SHP77 treated with DMSO at 0.1 percent for 48 hours (cell line): Measurements from ENCODE around the gene ZC2HC1B.
"Not testable (repeated sequence)": the region's sequence is repeated elsewhere in the genome, so short reads cannot be mapped to it uniquely, and the experiment has no call there.

Experiments
- DNase-seq: peaks from one replicate; lab custom pipeline; 2025; lab: John Stamatoyannopoulos, UW

The ZC2HC1B gene, protein sequence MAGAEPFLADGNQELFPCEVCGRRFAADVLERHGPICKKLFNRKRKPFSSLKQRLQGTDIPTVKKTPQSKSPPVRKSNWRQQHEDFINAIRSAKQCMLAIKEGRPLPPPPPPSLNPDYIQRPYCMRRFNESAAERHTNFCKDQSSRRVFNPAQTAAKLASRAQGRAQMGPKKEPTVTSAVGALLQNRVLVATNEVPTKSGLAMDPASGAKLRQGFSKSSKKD

DNA sequence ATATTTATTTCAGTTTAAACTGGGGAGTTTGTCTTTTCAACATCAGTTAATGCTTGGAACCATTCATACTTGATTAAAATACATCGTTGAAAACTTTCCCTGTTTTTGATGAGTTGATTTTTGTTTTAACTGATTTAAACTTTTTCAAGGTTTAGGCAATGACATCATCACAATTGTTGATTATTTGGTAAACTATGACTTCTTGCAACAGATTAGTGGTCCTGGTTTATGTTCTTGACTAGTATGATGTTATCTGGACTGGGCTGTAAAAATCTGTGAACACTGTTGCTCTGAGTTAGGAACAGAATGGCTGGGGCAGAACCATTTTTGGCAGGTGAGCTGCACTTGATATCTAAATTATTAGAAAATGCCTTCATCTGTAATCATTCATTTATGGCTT is at the start of gene ZC2HC1B:
Gene ZC2HC1B, plus strand, starts transcription at position 241 of the 400 bp plus-strand sequence. Its CDS starts 66 bp downstream, at position 307.
- DNase-seq, result no peak

DNA sequence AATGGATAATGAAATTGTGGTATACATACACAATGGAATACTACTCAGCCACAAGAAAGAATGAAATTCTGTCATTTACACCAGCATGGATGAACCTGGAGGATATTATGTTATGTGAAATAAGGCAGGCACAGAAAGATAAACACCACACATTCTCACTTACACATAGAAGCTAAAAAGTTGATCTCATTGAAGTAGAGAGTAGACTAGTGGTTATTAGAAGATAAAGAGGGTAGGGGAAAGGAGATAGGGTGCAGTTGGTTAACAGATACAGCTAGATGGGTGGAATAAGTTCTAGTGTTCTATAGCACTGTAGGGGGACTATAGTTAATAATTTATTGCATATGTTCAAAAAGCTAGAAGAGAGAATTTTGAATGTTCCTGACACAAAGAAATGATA is 46.7 kb upstream of the ZC2HC1B start:
- no peak for DNase-seq

DNA sequence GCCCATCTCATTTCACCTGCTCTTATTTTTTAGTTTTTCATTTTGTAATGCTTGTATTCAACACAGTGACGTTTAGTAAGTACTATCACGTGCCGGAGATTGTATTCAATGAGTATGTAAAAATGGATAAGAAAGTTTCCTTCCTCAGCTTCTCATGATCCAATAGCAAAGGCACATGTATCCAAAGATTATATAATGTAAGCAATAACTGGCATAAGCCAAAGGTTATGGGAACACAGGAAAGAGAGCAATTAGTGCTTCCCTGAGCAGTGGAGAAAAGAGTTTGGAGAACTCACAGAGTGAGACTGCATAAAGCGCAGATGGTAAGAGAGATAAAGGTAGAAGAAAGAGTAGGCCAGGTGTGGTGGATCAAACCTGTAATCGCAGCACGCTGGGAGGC is 42.9 kb upstream of the ZC2HC1B start:
- DNase-seq, result no peak

DNA sequence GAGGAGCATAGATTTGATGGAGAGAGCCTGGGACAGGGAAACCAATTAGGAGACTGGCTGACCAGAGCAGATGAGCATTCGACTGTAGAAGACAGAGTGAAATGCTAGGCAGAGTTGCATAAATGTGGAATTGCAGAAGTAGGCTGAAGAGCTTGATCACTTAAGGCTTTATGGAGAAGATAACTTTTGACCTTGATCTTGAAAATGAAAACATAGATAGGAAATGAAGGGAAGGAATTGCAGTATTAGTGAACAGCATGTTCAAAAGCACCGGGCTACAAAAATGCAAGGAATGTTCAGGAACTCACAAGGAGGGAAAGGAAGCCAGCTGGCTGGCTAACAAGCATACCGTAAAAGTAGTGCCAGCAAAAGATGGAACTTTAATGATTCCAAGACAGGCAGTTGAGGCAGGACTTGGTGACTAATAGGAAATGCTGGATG is 41.7 kb upstream of the ZC2HC1B start:
- DNase-seq, result no peak

DNA sequence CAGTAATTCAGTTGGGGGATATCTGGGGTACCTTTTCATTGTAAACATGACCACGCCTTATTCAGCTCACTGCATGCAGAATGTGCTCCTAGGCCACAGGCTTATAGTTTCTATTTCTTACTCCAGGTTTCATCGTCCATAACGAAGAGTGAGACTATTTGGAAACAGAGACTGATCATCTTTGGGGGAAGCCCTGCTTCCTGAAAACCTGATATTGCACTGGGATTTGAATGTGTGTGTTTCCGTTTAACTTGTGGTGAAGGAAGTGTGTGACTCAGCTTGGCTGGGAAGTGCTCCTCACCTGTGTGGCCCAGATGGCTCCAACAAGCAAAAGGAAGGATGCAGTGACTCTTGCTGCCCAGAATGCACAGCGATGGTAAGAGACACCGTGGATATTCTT is 40.7 kb upstream of the ZC2HC1B start:
- DNase-seq, result no peak

DNA sequence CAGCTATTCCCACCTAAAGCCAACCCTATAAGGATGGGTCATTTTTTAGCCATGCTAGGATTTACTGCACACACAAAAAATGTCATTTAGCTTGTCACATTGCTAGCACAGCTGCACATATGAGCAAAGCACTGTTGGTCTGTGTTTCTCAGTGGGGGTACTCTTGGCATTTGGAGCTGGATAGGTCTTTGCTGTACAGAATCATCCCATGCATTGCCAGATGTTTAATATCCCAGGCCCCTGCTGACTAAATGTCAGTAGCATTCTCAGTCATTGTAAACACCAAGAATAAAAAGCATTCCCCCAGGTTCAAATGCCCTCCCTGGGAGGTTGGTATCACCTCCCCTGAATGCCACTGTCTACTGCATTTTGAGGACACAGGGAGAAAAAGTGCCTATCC is 35.7 kb upstream of the ZC2HC1B start:
- no peak for DNase-seq

DNA sequence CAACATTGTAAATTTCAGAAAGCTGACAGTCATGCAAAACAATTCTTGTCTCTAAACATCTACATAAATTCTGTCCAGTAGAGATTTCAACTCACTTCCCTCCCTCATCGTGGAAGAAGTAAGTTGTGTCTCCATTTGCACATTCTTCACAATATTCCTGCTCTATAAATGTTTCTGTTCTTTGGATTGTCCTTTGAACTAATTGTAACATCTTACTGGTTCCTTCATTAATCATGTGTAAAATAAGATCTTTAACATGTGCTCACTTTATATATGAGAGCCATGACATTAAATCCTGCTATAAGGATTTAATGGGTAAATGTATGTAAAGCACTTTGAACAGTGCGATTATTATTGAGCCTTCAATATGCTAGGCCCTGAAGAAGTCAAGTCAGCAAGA is 28.1 kb upstream of the ZC2HC1B start:
- no peak for DNase-seq

DNA sequence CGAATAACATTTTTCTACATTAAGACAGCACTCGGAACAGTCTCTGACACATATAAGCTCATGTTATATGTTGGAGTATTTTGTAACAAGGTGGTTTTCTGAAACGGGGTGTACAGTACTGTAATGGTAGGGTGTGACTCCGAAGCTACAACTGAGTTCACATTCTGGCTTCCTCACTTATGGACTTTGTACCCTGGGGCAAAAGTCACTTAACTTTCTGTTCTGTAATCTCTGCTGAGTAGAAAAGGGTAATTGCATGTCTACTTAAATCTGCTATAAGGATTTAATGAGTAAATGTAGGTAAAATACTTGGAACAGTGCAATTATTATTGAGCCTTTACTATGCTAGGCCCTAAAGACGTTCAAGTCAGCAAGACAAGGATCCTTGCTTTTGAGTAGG is 25.9 kb upstream of the ZC2HC1B start:
- no peak for DNase-seq

DNA sequence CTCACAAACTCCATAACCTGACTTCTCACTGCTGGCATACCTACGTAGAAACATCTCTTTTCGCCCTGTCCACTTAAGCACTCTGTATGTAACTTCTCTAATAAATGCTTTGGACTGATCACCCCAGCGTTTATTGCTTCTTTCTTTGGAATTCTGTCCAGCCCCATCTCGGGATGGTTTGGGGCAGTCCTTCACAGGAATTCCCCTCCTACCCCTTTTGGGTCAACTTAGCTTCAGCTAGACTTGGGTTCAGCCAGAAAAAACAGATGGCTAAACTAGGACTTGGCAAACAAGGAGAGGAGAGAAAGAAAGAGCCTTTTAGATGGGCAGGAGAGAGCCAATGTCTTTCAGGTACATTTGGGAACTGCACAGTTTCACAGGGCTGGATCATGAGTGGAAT is 25.1 kb upstream of the ZC2HC1B start:
- no peak for DNase-seq

DNA sequence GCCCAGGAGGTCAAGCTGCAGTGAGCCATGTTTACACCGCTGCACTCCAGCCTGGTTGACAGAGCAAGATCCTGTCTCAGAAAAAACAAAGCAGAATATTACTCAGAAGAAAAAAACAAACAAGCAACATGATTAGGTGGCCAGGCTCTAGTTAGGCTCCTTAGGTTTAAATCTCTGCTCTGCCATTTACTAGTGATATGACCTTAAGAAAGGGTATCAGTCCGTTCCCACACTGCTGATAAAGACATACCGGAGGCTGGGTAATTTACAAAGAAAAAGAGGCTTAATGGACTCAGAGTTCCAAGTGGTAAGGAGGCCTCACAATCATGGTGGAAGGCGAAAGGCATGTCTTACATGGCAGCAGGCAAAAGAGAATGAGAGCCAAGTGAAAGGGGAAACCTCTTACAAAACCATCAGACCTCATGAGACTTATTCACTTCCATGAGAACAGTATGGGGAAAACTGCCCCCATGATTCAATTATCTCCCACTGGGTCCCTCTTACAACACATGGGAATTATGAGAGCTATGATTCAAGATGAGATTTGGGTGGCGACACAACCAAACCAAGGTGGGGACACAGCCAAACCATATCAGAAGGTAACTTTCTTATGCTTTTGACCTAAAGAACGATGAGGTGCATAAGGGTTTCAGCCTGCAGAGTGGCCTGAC is 23.5 kb upstream of the ZC2HC1B start:
- no peak for DNase-seq

DNA sequence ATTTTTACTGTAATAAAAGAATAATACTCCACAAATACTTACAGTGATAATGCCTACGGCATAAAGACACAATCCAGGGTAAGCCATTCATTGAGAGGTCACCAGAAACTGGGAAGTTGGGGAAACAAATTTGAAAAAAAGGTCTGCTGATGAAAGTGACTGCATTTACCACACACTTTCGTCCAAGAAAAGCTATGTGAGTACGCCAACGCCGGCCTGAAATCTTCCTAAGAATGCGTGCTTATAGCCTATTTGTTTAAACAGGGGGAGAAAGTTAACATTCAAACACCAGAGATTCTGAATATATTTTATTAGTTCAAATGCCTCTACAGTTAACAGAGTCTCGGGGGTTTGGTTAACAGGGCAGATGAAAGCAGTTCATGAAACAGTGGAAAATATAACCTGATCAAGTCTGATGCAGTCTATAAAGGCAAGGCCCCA is 21.8 kb upstream of the ZC2HC1B start:
- DNase-seq, result no peak

DNA sequence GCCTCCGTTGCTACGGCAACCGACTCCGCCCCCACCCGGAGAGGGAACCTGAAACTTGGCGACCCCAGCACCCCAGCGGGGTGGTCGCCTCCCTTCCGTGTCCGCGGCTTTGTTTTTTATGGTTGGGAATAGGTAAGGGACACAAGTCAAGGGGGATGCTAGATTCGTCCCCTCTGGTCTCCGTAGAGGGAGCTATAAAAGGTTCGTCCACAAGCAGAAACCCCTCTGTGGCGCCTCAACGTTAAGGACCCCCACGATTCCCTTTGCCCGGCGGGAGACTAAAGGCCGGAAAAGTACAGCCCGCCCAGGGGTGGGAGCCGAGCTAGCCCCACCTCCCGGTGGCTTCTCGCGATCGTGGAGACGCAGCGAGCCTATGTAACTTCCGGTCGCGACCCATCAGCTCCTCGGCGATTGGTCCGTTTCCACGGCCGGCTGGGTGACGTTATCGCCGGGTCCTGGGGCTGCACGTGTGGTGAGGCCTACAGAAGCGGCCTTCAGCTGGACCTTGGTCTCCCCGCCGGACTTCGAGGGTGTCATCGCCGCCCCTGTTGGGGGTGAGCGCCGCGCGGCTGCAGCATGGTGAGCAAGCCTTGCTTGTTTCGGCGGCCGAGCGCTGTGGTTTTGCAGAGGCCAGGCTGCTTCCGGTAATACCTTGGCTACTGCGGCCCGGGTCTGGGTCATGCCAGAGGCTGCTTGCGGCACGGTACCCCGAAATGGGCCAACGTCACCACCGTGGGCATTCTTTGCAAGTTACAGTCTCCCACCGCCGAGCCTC is 21.2 kb upstream of the ZC2HC1B start, which contains the start of gene LTV1:
Gene LTV1, plus strand, starts transcription at position 437 of the 775 bp plus-strand sequence. Its CDS starts 140 bp downstream, at position 577.
- DNase-seq, result peak; percentile 78

DNA sequence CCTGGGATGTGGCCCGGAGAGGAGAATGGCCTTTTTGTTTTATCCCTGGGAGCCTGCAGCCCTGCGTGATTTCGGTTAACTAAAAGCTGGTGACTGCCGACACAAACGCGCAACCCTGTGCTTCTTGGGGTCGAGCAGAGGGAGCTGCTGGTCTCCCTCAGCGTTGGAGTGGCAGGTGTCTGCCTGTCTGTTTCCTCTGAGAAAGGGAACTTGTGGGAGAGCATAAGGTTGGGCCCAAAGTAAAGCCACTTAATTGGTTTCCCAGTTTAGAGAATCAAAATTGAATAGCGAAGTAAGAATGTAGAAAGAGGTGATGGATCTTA is 20.6 kb upstream of the ZC2HC1B start:
- DNase-seq, result no peak

DNA sequence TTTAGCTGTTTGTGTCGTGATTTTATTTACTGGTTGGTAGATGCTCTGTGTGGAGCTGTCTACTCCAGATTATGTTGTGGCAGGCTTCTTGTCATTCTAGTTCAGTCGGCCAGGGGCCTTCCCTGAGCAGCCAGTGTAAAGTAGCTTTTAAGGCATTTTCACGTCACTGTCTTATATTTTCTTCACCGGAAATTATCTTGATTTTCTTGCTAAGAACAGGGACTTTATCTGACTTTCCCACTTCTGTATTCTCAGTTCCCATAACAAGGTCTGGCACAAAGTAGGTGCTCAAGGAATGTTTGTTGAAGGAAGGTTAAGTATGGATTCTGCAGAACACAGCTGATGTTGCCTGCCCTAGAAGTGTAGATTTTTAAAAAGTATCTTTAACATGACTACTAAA is 20.3 kb upstream of the ZC2HC1B start:
- no peak for DNase-seq

DNA sequence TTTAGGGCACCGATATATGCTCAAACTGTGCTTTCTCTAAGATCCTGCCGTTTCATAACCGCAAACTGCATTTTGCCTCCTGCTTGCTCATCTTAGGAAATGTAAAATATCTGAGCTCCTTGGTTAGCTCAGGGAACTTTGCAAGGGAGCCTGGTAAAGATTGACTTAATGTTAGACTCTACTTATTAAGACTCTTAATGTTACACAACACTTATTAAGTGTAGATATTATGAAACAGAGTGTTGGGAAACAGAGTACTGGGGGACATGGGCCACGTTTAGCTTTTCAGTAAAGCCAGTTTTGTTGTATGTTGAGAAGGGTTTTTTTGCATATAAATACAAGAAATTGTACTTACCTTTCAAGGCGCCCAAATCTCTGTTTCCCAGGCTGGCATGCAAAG is 19.2 kb upstream of the ZC2HC1B start:
- DNase-seq, result no peak

DNA sequence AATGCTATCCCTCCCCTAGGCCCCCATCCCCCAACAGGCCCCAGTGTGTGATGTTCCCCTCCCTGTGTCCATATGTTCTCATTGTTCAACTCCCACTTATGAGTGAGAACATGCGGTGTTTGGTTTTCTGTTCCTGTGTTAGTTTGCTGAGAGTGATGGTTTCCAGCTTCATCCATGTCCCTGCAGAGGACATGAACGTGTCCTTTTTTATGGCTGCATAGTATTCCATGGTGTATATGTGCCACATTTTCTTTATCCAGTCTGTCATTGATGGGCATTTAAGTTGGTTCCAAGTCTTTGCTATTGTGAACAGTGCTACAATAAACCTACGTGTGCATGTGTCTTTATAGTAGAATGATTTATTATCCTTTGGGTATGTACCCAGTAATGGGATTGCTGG is 12.6 kb upstream of the ZC2HC1B start:
- not testable (repeated sequence) for DNase-seq

DNA sequence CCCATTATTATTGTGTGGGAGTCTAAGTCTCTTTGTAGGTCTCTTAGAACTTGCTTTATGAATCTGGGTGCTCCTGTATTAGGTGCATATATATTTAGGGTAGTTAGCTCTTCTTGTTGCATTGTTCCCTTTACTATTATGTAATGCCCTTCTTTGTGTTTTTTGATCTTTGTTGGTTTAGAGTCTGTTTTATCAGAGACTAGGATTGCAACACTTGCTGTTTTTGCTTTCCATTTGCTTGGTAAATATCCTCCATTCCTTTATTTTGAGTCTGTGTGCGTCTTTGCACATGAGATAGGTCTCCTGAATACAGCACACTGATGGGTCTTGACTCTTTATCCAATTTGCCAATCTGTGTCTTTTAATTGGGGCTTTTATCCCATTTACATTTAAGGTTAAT is 9.2 kb upstream of the ZC2HC1B start:
- DNase-seq, result not testable (repeated sequence)

DNA sequence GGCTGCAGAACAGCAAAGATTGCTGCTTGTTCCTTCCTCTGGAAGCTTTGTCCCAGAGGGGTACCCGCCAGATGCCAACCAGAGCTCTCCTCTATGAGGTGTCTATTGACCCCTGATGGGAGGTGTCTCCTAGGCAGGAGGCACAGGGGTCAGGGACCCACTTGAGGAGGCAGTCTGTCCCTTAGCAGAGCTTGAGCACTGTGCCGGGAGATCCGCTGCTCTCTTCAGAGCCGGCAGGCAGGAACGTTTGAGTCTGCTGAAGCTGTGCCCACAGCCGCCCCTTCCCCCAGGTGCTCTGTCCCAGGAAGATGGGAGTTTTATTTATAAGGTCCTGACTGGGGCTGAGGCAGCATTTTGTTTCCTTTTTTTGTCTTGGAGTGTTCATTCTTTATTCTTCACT is 7.5 kb upstream of the ZC2HC1B start:
- not testable (repeated sequence) for DNase-seq

DNA sequence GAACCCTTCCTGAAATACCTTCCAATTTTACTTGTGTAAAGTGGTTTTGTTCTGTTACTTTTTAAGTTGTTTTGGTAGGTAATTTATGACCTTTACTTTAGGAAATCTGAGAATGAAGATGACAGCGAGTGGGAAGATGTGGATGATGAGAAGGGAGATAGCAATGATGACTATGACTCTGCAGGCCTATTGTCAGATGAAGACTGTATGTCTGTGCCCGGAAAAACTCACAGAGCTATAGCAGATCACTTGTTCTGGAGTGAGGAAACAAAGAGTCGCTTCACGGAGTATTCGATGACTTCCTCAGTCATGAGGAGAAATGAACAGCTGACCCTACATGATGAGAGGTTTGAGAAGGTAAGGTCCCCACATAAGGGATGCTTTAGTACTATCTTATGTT is 6.6 kb upstream of the ZC2HC1B start:
- no peak for DNase-seq

DNA sequence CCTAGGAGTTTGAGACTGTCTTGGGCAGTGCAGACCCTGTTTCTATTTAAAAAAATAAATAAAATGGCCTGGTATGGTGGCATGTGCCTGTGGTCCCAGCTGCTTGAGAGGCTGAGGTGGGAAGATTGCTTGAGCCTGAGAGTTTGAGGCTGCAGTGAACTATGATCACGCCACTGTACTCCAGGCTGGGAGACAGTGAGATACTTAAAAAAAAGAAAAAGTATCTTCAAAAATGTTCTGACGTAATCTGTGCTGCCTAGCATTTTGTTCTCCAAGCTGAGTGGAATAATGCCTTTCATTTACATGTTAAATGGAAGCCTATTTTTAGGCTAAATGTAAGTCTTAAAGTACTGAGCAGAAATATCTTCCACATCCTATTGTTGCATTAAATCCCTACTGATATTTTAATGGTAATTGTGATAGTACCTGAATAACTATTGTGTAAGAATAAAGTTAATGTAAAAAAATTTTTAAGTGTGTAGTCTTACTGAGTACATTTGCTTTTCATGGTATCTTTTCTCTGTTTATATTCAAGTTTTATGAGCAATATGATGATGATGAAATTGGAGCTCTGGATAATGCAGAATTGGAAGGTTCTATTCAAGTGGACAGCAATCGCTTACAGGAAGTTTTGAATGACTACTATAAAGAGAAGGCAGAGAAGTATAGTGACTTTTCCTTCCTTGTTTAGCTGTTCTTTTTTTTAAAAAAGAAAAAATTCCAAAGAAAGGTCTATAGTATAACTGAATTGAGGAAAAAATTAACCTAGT is 4.2 kb upstream of the ZC2HC1B start:
- DNase-seq, result no peak

DNA sequence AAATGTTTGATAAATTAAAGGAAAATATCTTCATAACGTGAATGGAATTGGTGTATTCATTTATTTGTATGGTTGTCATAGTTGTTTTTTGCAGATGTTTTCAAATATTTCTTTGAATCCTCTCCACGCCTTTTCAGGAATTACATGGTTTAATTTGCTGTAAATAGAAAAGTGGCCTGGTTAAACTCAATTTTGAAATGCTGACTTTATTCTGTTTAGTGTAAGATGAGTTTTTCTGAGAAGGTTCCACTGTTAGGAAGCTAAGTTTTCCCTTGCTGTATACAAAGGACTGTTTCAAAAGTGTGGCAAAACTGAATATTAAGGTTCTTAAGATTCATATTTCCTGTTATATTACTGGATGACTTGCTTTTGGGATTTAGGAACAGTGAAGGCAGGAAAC is 503 bp upstream of the ZC2HC1B start:
- no peak for DNase-seq

DNA sequence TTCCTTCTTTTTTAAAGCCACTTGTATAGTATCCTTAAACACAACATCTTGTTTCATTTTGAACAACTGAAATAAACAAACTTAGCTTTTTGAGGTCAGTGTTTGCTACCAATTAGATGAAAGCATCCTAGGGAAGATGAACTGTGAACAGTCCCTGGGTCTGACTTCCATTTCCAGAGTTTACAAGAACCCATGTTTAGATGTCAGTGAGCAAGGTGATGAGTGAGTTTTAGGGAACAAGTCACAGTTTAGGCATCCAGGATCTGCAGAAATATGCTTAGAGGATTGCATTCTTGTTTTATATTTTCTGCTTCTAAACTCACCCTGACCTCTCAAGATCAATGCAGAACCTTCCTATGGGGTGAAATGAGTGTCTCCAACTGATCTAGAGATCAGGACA is 3.0 kb downstream of the ZC2HC1B start:
- DNase-seq, result no peak
